H9 (cell line): Measurements from ENCODE around the gene STAT2. TPM values are rescaled to one million over a fixed set of nuclear protein-coding genes. Genes with fewer than 3 reads are reported as not detected.
"Not testable (repeated sequence)": the region's sequence is repeated elsewhere in the genome, so short reads cannot be mapped to it uniquely, and the experiment has no call there.

Experiments
- DNase-seq: peaks from one replicate; pipeline ENCODE4 v3.0.0-alpha.2; 2017
- H2AFZ ChIP-seq: one replicate; pipeline ENCODE4 v1.6.1; 2013; ENCODE audit warnings: mild to moderate bottlenecking, low read length, control low read depth, moderate library complexity
- H2AK5ac ChIP-seq: 2 replicates; pipeline ENCODE4 v1.6.1; 2013; ENCODE audit warnings: low read length, control low read depth, mixed read lengths; ENCODE audit not compliant: insufficient read length
- H2BK120ac ChIP-seq: one replicate; pipeline ENCODE4 v1.6.1; 2013; ENCODE audit warnings: low read depth, mild to moderate bottlenecking, low read length, control low read depth, inconsistent platforms; ENCODE audit not compliant: poor library complexity, severe bottlenecking
- H2BK12ac ChIP-seq: 2 replicates; pipeline ENCODE4 v1.6.1; 2013; ENCODE audit warnings: low read length, control low read depth, mixed read lengths, low read depth; ENCODE audit not compliant: insufficient read length
- H2BK15ac ChIP-seq: 2 replicates; pipeline ENCODE4 v1.6.1; 2013; ENCODE audit warnings: low read depth, low read length, control low read depth
- H2BK20ac ChIP-seq: one replicate; pipeline ENCODE4 v1.6.1; 2013; ENCODE audit warnings: low read depth, mild to moderate bottlenecking, low read length, control low read depth, inconsistent platforms; ENCODE audit not compliant: poor library complexity, severe bottlenecking
- H2BK5ac ChIP-seq: 2 replicates; pipeline ENCODE4 v1.6.1; 2013; ENCODE audit warnings: low read length, control low read depth, mixed read lengths; ENCODE audit not compliant: insufficient read length
- H3K14ac ChIP-seq: 2 replicates; pipeline ENCODE4 v1.6.1; 2013; ENCODE audit warnings: low read length, control low read depth; ENCODE audit not compliant: insufficient read depth
- H3K18ac ChIP-seq: 2 replicates; pipeline ENCODE4 v1.6.1; 2013; ENCODE audit warnings: low read depth, mild to moderate bottlenecking, mixed read lengths, low read length, control low read depth; ENCODE audit not compliant: insufficient read length
- H3K23ac ChIP-seq: 2 replicates; pipeline ENCODE4 v1.6.1; 2013; ENCODE audit warnings: low read length, control low read depth, mixed read lengths, low read depth; ENCODE audit not compliant: insufficient read length
- H3K23me2 ChIP-seq: 2 replicates; pipeline ENCODE4 v1.6.1; 2013; ENCODE audit warnings: low read depth, mild to moderate bottlenecking, mixed read lengths, low read length, control low read depth; ENCODE audit not compliant: insufficient read length, poor library complexity, severe bottlenecking
- H3K27ac ChIP-seq: 2 replicates; pipeline ENCODE4 v1.5.1; 2013; ENCODE audit warnings: low read length, control low read depth, mixed read lengths, low read depth; ENCODE audit not compliant: insufficient read length
- H3K27me3 ChIP-seq: 2 replicates; pipeline ENCODE4 v1.6.1; 2013; ENCODE audit warnings: low read length, control low read depth, inconsistent platforms; ENCODE audit not compliant: insufficient read depth
- H3K4ac ChIP-seq: 2 replicates; pipeline ENCODE4 v1.6.1; 2013; ENCODE audit warnings: low read depth, mild to moderate bottlenecking, control low read depth, inconsistent platforms, low read length, moderate library complexity
- H3K4me1 ChIP-seq: 2 replicates; pipeline ENCODE4 v1.6.1; 2013; ENCODE audit warnings: low read length, control low read depth, inconsistent platforms; ENCODE audit not compliant: insufficient read depth
- H3K4me2 ChIP-seq: 2 replicates; pipeline ENCODE4 v1.6.1; 2013; ENCODE audit warnings: low read length, control low read depth, mixed read lengths; ENCODE audit not compliant: insufficient read length, insufficient read depth
- H3K56ac ChIP-seq: 2 replicates; pipeline ENCODE4 v1.6.1; 2013; ENCODE audit warnings: low read depth, mild to moderate bottlenecking, mixed read lengths, low read length, control low read depth; ENCODE audit not compliant: insufficient read length
- H3K79me1 ChIP-seq: 2 replicates; pipeline ENCODE4 v1.6.1; 2013; ENCODE audit warnings: low read depth, mild to moderate bottlenecking, moderate library complexity, low read length, control low read depth, inconsistent platforms; ENCODE audit not compliant: insufficient read depth, poor library complexity, severe bottlenecking
- H3K79me2 ChIP-seq: 2 replicates; pipeline ENCODE4 v1.6.1; 2013; ENCODE audit warnings: low read length, control low read depth, inconsistent platforms; ENCODE audit not compliant: insufficient read depth
- H3K9ac ChIP-seq: 2 replicates; pipeline ENCODE4 v1.6.1; 2013; ENCODE audit warnings: low read length, control low read depth, mixed read lengths; ENCODE audit not compliant: insufficient read length; ENCODE audit errors: extremely low read depth
- H3K9me3 ChIP-seq: one replicate; pipeline ENCODE4 v1.6.1; 2013; ENCODE audit warnings: low read depth, low read length, inconsistent platforms; ENCODE audit not compliant: control insufficient read depth
- H3T11ph ChIP-seq: one replicate; pipeline ENCODE4 v1.6.1; 2013; ENCODE audit warnings: mild to moderate bottlenecking, low read length, control low read depth, inconsistent platforms
- H4K20me1 ChIP-seq: one replicate; pipeline ENCODE4 v1.6.1; 2013; ENCODE audit not compliant: control insufficient read depth, insufficient read length, insufficient read depth
- H4K5ac ChIP-seq: 2 replicates; pipeline ENCODE4 v1.6.1; 2013; ENCODE audit warnings: low read depth, mild to moderate bottlenecking, mixed read lengths, low read length, control low read depth; ENCODE audit not compliant: insufficient read length
- H4K8ac ChIP-seq: replicated peaks from 2 replicates; pipeline ENCODE4 v1.6.1; 2013; ENCODE audit warnings: low read length, control low read depth, mixed read lengths, low read depth; ENCODE audit not compliant: insufficient read length
- H4K91ac ChIP-seq: 2 replicates; pipeline ENCODE4 v1.6.1; 2013; ENCODE audit warnings: low read depth, mild to moderate bottlenecking, moderate library complexity, mixed read lengths, low read length, control low read depth; ENCODE audit not compliant: insufficient read length
- H3K27ac Mint-ChIP-seq, 3 experiments: 2 replicates in 2 of 3; 3 replicates in 1 of 3; pipeline ENCODE4 v1.8.0; 2020 to 2021; ENCODE audit warnings: mixed read lengths in 3 of 3, mild to moderate bottlenecking in 1 of 3, moderate library complexity in 1 of 3
- H3K27me3 Mint-ChIP-seq: 2 replicates; pipeline ENCODE4 v1.8.0; 2021; ENCODE audit warnings: low read depth, mild to moderate bottlenecking, moderate library complexity, mixed read lengths
- H3K36me3 Mint-ChIP-seq, 3 experiments: 2 replicates in 2 of 3; 3 replicates in 1 of 3; pipeline ENCODE4 v1.8.0; 2020 to 2021; ENCODE audit warnings: low read depth in 3 of 3, mixed read lengths in 3 of 3; ENCODE audit not compliant: insufficient read depth in 1 of 3
- H3K4me1 Mint-ChIP-seq, 2 experiments: 2 replicates each; pipeline ENCODE4 v1.8.0; 2020; ENCODE audit warnings: mixed read lengths in 2 of 2
- H3K4me3 Mint-ChIP-seq, 2 experiments: 2 replicates in 1 of 2; 3 replicates in 1 of 2; pipeline ENCODE4 v1.8.0; 2020 to 2021; ENCODE audit warnings: mild to moderate bottlenecking in 2 of 2, mixed read lengths in 2 of 2, moderate library complexity in 1 of 2
- H3K9me3 Mint-ChIP-seq, 2 experiments: 2 replicates in 1 of 2; 3 replicates in 1 of 2; pipeline ENCODE4 v1.8.0; 2020; ENCODE audit warnings: mild to moderate bottlenecking in 2 of 2, mixed read lengths in 2 of 2, moderate library complexity in 1 of 2
- WGBS: extraction: QIAGEN DNeasy Blood & Tissue Kit; methylation state at CpG from one replicate; pipeline ENCODE4 v1.1.7; 2013; ENCODE audit warnings: missing lambda C conversion rate, low lambda C conversion rate, mixed read lengths; ENCODE audit not compliant: insufficient read length; ENCODE audit errors: extremely low coverage; 5-methylcytosine and 5-hydroxymethylcytosine counted together
- total RNA-seq: library from RNA; stranded (reverse); gene quantifications from 2 replicates; pipeline ENCODE4 v1.2.1, GENCODE V29; 2021

The STAT2 gene
- total RNA-seq, 1 experiment from 2014 or later, result 47.8 TPM

- not testable (repeated sequence) for H3K36me3 Mint-ChIP-seq, H3K18ac ChIP-seq, H2AK5ac ChIP-seq, H2BK5ac ChIP-seq, H2BK15ac ChIP-seq, H3K14ac ChIP-seq, H3T11ph ChIP-seq, H3K23ac ChIP-seq, H3K27ac ChIP-seq, H3K9ac ChIP-seq, H3K4me1 Mint-ChIP-seq, H2AFZ ChIP-seq, H4K5ac ChIP-seq, H3K56ac ChIP-seq, H4K8ac ChIP-seq, H3K23me2 ChIP-seq, H2BK120ac ChIP-seq, H3K4me3 Mint-ChIP-seq, H3K9me3 ChIP-seq, H3K4me2 ChIP-seq, H2BK12ac ChIP-seq, H3K4ac ChIP-seq, DNase-seq, H3K79me1 ChIP-seq, H2BK20ac ChIP-seq, H3K27me3 ChIP-seq, H3K4me1 ChIP-seq, H4K20me1 ChIP-seq, H4K91ac ChIP-seq, H3K79me2 ChIP-seq, H3K27ac Mint-ChIP-seq
- H3K27me3 Mint-ChIP-seq, result peaks cover 17% of the 10 kb centered on the region
- peaks cover 12 to 17% of the 10 kb centered on the region in 2 experiments for H3K9me3 Mint-ChIP-seq
Observed at GRCh38 chr12:56401612-56402011, 41.7 kb upstream of the STAT2 start.

DNA sequence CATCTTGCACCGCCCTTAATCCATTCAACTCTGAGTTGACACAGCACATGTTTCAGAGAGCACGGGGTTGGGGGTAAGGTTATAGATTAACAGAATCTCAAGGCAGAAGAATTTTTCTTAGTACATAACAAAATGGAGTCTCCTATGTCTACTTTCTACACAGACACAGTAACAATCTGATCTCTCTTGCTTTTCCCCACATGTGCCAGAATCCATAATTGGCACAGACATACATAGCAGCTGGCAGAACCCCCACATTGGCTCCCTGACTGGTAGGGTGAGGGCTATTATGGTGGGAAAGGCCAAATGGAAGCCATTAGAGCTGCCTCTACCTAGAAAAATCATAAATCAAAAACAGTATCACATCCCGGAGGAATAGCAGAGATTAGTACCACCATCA is 41.2 kb upstream of the STAT2 start:
- H3K36me3 Mint-ChIP-seq, H3K27me3 ChIP-seq, H2BK12ac ChIP-seq, H4K8ac ChIP-seq, H3K4me1 ChIP-seq, H4K5ac ChIP-seq, H2BK120ac ChIP-seq, H3K79me1 ChIP-seq, H3K79me2 ChIP-seq, H3K4me3 Mint-ChIP-seq, H3K9me3 ChIP-seq, H2AFZ ChIP-seq, H2AK5ac ChIP-seq, H3K56ac ChIP-seq, H3K4ac ChIP-seq, H3K23ac ChIP-seq, H2BK15ac ChIP-seq, H4K20me1 ChIP-seq, H3T11ph ChIP-seq, H3K14ac ChIP-seq, H3K27ac ChIP-seq, DNase-seq, H3K23me2 ChIP-seq, H4K91ac ChIP-seq, H3K9ac ChIP-seq, H3K18ac ChIP-seq, H3K27ac Mint-ChIP-seq, H3K4me2 ChIP-seq, H2BK20ac ChIP-seq, H3K4me1 Mint-ChIP-seq, H2BK5ac ChIP-seq: not testable (repeated sequence)
- H3K9me3 Mint-ChIP-seq, result peaks cover 12 to 17% of the 10 kb centered on the region in 2 experiments
- peaks cover 17% of the 10 kb centered on the region for H3K27me3 Mint-ChIP-seq
- WGBS, result no CpG with 5 or more reads among the region's 3 CpGs
